PFSK-1 (cell line): Measurements from ENCODE around the gene C3orf70.

ENCODE experiments used
- FOXP2 ChIP-seq: optimal IDR thresholded peaks from 2 replicates; pipeline ENCODE3; 2011; ENCODE audit warnings: borderline replicate concordance, control low read depth, inconsistent platforms; ENCODE audit not compliant: insufficient read depth; ENCODE audit errors: extremely low read length, extremely low read depth
- POLR2AphosphoS5 ChIP-seq: IDR thresholded peaks from 2 replicates; pipeline ENCODE4 v1.6.1; 2012; ENCODE audit warnings: low read depth, mild to moderate bottlenecking, control low read depth, low read length, moderate library complexity
- REST ChIP-seq, 2 experiments: IDR thresholded peaks; 2 replicates each; pipeline versions ENCODE4 v1.6.1 to v1.8.0; 2011 to 2012; ENCODE audit warnings: low read depth in 2 of 2, low read length in 2 of 2, control low read depth in 1 of 2, inconsistent platforms in 1 of 2, mild to moderate bottlenecking in 1 of 2, moderate library complexity in 1 of 2; ENCODE audit not compliant: insufficient read depth in 1 of 2
- SIN3A ChIP-seq: IDR thresholded peaks from 2 replicates; pipeline ENCODE4 v1.6.1; 2012; ENCODE audit warnings: mild to moderate bottlenecking, low read length, moderate library complexity, borderline replicate concordance; ENCODE audit not compliant: insufficient read depth
- TAF1 ChIP-seq: IDR thresholded peaks from 2 replicates; pipeline ENCODE4 v1.6.1; 2012; ENCODE audit warnings: low read length, control low read depth, borderline replicate concordance; ENCODE audit not compliant: insufficient read depth

The C3orf70 gene

GRCh38 chr3:185175370-185175987 lies 22.6 kb upstream of the C3orf70 start:
- TF ChIP-seq POLR2AphosphoS5 (no peak), TAF1 (no peak), REST (IDR thresholded peaks at IDR 0.05; ENCODE audit: insufficient read depth in 1 of 2, low read depth in 2 of 2, low read length in 2 of 2) (no peak), FOXP2 (no peak), SIN3A (no peak)

GRCh38 chr3:185172086-185173049 lies 19.5 kb upstream of the C3orf70 start:
- TF ChIP-seq FOXP2 (no peak), POLR2AphosphoS5 (no peak), REST (IDR thresholded peaks at IDR 0.05; ENCODE audit: insufficient read depth in 1 of 2, low read depth in 2 of 2, low read length in 2 of 2) (no peak), SIN3A (no peak), TAF1 (no peak)

GRCh38 chr3:185164428-185165217 lies 11.8 kb upstream of the C3orf70 start:
- TF ChIP-seq SIN3A (no peak), POLR2AphosphoS5 (no peak), FOXP2 (no peak), REST (IDR thresholded peaks at IDR 0.05; ENCODE audit: insufficient read depth in 1 of 2, low read depth in 2 of 2, low read length in 2 of 2) (no peak), TAF1 (no peak)

GRCh38 chr3:185162634-185163033 lies 9.8 kb upstream of the C3orf70 start:
- TF ChIP-seq SIN3A, result no peak
- TF ChIP-seq REST (IDR thresholded peaks at IDR 0.05; ENCODE audit: insufficient read depth in 1 of 2, low read depth in 2 of 2, low read length in 2 of 2), result no peak
- no peak for TF ChIP-seq FOXP2
- TF ChIP-seq TAF1, result no peak
- no peak for TF ChIP-seq POLR2AphosphoS5
